Measurements from ENCODE around the gene TEX22. TPM values are rescaled to one million over a fixed set of nuclear protein-coding genes. Genes with fewer than 3 reads are reported as not detected.

Gene TEX22
- total RNA-seq, 1 donor from 2014 or later = 0.60 TPM

DNA sequence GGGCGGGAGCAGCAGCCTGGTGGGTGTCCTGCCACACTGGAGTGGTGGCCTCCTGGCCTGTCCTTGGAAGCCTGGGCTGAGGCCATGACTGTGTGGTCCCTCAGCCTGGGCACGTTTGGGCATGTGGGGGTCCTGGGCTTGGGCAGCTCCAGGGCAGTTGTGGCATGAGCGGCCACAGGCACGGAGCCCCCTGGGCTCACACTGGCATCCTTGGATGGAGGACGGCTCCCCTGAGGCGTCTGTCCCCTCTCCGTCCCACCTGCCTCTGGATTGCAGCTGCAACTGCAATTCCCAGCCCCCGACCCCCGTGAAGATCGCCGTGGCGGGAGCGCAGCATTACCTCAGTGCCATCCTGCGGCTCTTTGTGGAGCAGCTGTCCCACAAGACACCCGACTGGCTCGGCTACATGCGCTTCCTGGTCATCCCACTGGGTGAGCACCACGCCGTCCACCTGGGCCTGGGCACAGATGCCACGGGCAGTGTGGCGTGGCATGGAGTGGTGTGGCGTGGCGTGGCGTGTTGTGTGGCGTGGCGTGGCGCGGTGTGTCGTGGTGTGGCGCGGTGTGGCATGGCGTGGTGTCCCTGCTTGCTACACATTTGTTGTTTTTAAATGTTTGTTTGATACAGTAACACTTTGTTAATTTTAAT lies 15.1 kb upstream of the TEX22 start:
- H3K27me3 Mint-ChIP-seq (ENCODE audit: low read depth) = no peaks in the 10 kb centered on the region
- TF ChIP-seq, protein P1, sequence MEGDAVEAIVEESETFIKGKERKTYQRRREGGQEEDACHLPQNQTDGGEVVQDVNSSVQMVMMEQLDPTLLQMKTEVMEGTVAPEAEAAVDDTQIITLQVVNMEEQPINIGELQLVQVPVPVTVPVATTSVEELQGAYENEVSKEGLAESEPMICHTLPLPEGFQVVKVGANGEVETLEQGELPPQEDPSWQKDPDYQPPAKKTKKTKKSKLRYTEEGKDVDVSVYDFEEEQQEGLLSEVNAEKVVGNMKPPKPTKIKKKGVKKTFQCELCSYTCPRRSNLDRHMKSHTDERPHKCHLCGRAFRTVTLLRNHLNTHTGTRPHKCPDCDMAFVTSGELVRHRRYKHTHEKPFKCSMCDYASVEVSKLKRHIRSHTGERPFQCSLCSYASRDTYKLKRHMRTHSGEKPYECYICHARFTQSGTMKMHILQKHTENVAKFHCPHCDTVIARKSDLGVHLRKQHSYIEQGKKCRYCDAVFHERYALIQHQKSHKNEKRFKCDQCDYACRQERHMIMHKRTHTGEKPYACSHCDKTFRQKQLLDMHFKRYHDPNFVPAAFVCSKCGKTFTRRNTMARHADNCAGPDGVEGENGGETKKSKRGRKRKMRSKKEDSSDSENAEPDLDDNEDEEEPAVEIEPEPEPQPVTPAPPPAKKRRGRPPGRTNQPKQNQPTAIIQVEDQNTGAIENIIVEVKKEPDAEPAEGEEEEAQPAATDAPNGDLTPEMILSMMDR (IDR thresholded peaks at IDR 0.05) = no peak
- no peaks in the 10 kb centered on the region for H3K4me1 Mint-ChIP-seq (ENCODE audit: low read depth)
- peaks cover 6% of the 10 kb centered on the region for H3K36me3 Mint-ChIP-seq (ENCODE audit: low read depth)
- DNase-seq (ENCODE audit: low spot score) = no peak
- no peak overlapping the region for H3K27ac Mint-ChIP-seq (ENCODE audit: unreplicated experiment)
- no peak overlapping the region for H3K4me3 Mint-ChIP-seq (ENCODE audit: unreplicated experiment)
- H3K9me3 Mint-ChIP-seq (ENCODE audit: low read depth) = no peaks in the 10 kb centered on the region

- Mint-ChIP-seq H3K27me3 (ENCODE audit: low read depth) (no peaks in the 10 kb centered on the region), H3K4me1 (ENCODE audit: low read depth) (no peaks in the 10 kb centered on the region)
- no peak for DNase-seq (ENCODE audit: low spot score)
Measured at GRCh38 chr14:105384041-105384557, 14.2 kb upstream of the TEX22 start.

DNA sequence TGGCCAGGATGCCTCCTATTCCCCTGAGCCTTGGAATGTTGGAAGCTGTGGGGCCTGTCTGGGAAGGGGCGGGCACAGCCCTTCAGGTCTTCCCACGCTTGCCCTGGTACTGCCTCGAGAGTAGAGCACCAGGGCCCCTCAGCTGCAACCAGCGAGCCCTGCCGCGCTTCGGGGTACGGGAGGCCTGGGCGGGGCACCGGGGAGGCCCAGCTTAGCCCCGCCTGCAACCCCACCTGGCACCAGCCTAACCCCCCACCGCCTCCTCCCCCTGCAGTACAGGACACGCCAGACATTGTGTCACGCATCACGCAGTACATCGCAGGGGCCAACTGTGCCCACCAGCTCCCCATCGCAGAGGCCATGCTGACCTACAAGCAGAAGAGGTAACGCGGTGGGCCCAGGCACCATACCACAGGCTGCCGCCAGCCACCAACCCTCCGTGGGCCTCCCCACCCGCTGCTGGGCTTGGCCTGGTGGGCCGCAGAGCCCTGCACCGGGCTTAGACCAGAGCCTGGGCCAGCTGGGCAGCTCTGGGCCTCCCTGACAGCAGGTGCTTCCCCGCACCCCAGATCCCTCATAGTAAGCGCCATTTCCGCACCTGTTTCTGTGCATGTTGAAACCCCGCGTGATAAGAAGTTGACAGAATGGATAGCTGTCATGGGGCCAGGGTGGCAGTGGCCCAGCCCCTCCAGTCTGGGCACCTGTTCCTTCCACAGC lies 13.6 kb upstream of the TEX22 start:
- H3K9me3 Mint-ChIP-seq (ENCODE audit: low read depth) = no peaks in the 10 kb centered on the region
- peaks cover 7% of the 10 kb centered on the region for H3K36me3 Mint-ChIP-seq (ENCODE audit: low read depth)
- H3K27me3 Mint-ChIP-seq (ENCODE audit: low read depth) = no peaks in the 10 kb centered on the region
- H3K27ac Mint-ChIP-seq (ENCODE audit: unreplicated experiment) = no peak overlapping the region
- TF ChIP-seq, protein P1 (IDR thresholded peaks at IDR 0.05) = no peak
- no peaks in the 10 kb centered on the region for H3K4me1 Mint-ChIP-seq (ENCODE audit: low read depth)
- no peak for DNase-seq (ENCODE audit: low spot score)
- no peak overlapping the region for H3K4me3 Mint-ChIP-seq (ENCODE audit: unreplicated experiment)

More at GRCh38 chr14:105384041-105384557, 14.2 kb upstream of the TEX22 start:
- TF ChIP-seq, protein P1 (IDR thresholded peaks at IDR 0.05) = no peak
- Mint-ChIP-seq H3K4me3 (ENCODE audit: unreplicated experiment) (no peak overlapping the region), H3K27ac (ENCODE audit: unreplicated experiment) (no peak overlapping the region), H3K36me3 (ENCODE audit: low read depth) (peaks cover 7% of the 10 kb centered on the region), H3K9me3 (ENCODE audit: low read depth) (no peaks in the 10 kb centered on the region)

GRCh38 chr14:105385322-105385637 lies 13.1 kb upstream of the TEX22 start:
- Mint-ChIP-seq H3K27me3 (ENCODE audit: low read depth) (no peaks in the 10 kb centered on the region), H3K4me1 (ENCODE audit: low read depth) (no peaks in the 10 kb centered on the region), H3K36me3 (ENCODE audit: low read depth) (peaks cover 7% of the 10 kb centered on the region), H3K27ac (ENCODE audit: unreplicated experiment) (no peak overlapping the region), H3K4me3 (ENCODE audit: unreplicated experiment) (no peak overlapping the region), H3K9me3 (ENCODE audit: low read depth) (no peaks in the 10 kb centered on the region)
- no peak for DNase-seq (ENCODE audit: low spot score)
- TF ChIP-seq, protein P1 (IDR thresholded peaks at IDR 0.05) = no peak

DNA sequence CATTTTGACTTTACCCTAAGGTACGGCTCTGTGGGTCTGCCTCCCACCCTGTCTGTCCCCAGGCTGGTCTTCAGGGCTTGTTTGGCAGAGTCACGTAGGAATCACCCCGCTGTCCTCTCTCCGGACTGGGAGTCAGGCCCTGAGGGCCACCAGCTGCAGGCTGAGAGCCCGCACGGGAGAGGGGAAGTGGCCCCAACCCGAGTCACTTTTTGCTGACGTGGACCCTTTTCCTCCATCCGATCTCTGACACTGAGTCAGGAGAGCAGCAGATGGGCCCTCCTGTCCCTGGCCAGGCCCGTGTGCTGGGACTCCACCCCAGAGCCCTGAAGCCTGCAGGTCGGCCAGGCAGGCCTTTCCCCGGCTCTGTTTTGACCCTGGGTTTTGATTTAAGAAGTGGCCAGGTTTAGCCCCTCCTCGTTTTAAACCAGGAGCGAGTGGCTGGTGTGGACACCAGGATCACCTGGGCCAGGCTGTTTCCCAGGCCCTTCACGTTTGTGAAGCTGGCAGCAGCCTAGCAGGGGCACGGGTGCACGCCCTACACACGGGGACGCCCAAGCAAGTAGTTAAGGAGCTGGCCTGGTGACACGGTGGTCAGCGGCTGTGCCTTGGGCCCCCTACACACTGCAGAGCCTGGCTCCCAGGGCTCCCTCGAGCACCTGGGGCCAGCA lies 12.5 kb upstream of the TEX22 start:
- Mint-ChIP-seq H3K27ac (ENCODE audit: unreplicated experiment) (no peak overlapping the region), H3K4me3 (ENCODE audit: unreplicated experiment) (no peak overlapping the region), H3K27me3 (ENCODE audit: low read depth) (no peaks in the 10 kb centered on the region), H3K4me1 (ENCODE audit: low read depth) (no peaks in the 10 kb centered on the region), H3K36me3 (ENCODE audit: low read depth) (peaks cover 7% of the 10 kb centered on the region), H3K9me3 (ENCODE audit: low read depth) (no peaks in the 10 kb centered on the region)
- TF ChIP-seq, protein P1 (IDR thresholded peaks at IDR 0.05) = no peak
- DNase-seq (ENCODE audit: low spot score) = no peak
